ENCODE measurements around the gene WFDC5. TPM values are rescaled to one million over a fixed set of nuclear protein-coding genes. Genes with fewer than 3 reads are reported as not detected.
"Not testable (repeated sequence)": the region's sequence is repeated elsewhere in the genome, so short reads cannot be mapped to it uniquely, and the experiment has no call there.

WFDC5 gene
- total RNA-seq, 1 experiment from 2014 or later = not detected

DNA sequence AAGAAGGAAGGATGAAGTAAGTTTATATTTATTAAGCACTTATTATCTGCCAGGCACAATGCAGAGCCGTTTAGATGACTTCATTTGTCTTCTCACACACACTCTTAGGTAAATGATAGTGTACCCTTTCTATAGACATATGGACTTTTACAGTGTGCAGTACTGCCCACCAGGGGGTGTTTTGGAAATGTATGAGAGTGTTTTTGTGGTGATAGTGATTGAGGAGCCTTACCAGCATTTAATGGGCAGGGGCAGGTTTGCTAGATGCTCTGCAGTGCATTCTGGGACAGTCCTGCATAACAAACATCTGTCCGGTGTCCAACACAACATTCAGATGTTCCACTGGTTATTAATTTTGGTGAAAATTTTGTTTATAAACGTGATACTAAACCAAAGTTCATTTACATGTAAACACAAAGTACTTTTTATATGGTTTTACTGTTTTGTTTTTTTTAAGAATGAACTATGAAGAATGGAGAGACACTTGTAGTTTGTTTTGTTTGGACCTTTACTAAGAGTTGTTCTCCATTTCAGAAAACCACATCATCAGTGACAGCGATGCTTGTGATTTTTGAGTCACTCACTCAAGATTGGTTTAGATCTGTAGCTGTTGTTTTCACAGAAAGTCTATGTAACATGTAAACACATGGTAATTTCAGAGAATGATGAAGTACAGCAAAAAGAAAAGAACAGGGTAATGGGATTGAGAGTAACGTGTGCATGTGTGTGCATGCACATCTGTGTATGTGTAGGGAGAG, 33.9 kb downstream of the WFDC5 start:
- H3K4me3 ChIP-seq = no peak overlapping the region
- H3K9me3 ChIP-seq = peaks cover 10% of the 10 kb centered on the region
- H3K27me3 ChIP-seq = no peaks in the 10 kb centered on the region
- DNase-seq = peak; percentile 35
- peaks cover 36% of the 10 kb centered on the region for H3K36me3 ChIP-seq

DNA sequence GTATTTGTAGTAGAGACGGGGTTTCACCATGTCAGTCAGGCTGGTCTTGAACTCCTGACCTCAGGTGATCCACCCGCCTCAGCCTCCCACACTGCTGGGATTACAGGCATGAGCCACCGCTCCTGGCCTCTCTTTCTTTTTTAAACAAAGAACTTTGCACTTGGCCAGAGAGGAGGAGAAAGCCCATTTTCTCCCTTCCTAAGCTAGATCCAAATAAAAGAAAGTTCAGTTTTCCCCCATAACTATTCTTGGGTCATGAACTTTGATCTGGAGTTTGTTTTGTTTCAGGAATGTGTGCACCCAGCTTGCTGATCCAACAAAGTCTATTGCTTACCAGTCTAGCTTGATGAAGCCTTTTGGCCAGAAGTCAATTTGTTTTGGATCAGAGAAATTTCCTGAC, 37.4 kb downstream of the WFDC5 start:
- H3K36me3 ChIP-seq = peaks cover 25% of the 10 kb centered on the region
- H3K27me3 ChIP-seq = no peaks in the 10 kb centered on the region
- DNase-seq = no peak
- H3K9me3 ChIP-seq = peaks cover 6% of the 10 kb centered on the region
- no peak overlapping the region for H3K4me3 ChIP-seq

DNA sequence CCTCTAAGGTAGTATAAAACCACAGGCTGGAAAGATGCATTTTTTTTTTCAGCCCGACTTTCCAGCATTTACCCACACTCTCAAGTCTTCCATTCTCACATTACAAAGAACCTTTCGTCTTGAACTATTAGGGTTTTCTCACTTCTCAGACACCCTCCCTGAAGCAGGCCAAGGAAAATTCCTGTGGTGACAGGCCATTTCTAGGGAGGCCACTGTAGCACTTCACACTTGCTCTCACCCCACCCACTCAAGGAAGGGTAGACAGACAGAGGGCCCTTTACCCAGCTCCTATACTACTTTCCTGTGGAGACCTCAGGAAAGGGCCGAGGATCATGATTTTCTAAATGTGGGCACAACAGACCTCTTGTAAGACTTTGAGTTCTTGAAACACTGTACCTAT, 41.8 kb downstream of the WFDC5 start:
- Histone ChIP-seq H3K27me3 (no peaks in the 10 kb centered on the region), H3K36me3 (peaks cover 8% of the 10 kb centered on the region), H3K4me3 (no peak overlapping the region), H3K9me3 (no peaks in the 10 kb centered on the region)
- no peak for DNase-seq

DNA sequence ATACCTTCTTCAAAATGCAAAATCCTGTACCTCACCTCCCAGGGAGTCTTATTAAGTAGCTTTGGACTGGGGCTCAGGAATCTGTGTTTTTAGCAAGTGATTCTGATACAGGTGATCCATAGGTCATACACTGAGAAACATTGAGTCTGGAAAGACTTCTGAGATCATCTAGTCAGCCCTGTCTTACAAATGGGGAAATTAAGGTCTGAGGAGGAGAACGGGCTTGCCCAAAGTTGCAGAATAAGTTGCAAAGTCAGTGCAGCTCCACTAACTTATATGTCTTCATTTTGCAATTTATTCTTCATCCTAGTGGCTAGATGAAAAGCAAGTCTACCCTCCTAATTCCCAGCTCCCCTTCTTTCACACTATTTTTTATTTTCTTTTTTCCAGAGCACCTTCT, 42.9 kb downstream of the WFDC5 start:
- Histone ChIP-seq H3K4me3 (no peak overlapping the region), H3K27me3 (no peaks in the 10 kb centered on the region), H3K9me3 (no peaks in the 10 kb centered on the region), H3K36me3 (peaks cover 13% of the 10 kb centered on the region)
- no peak for DNase-seq

DNA sequence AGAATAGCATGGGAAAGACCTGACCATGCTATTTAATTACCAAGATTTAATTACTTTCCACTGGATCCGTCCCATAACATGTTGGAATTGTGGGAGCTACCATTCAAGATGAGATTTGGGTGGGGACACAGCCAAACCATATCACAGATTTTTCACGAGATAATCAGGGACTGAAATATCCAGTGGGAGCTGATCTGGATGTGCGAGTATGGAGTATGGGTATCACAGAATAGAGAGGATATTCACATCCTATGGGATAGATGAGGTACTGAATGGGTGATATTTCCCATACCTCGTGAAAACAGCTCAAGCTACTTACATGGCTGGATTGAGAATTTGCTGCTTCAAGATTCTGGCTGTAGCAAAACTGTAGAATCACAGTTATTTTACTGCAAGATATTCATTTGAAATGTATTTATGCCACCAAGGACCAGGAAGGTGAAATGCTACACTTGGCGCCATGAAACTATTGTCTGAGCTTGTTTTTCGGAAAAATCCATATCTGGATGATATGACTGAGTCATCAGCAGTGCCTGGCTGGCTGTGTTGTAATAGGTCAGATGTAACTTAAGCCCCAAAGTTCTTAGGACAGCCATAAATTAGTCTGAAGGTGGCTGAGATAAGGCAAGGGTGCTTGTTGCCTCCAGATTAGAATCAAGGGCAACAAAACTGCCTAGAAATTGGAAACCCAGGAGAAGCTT, 43.9 kb downstream of the WFDC5 start:
- H3K9me3 ChIP-seq = no peaks in the 10 kb centered on the region
- no peak overlapping the region for H3K4me3 ChIP-seq
- no peaks in the 10 kb centered on the region for H3K27me3 ChIP-seq
- no peak for DNase-seq
- H3K36me3 ChIP-seq = peaks cover 13% of the 10 kb centered on the region

DNA sequence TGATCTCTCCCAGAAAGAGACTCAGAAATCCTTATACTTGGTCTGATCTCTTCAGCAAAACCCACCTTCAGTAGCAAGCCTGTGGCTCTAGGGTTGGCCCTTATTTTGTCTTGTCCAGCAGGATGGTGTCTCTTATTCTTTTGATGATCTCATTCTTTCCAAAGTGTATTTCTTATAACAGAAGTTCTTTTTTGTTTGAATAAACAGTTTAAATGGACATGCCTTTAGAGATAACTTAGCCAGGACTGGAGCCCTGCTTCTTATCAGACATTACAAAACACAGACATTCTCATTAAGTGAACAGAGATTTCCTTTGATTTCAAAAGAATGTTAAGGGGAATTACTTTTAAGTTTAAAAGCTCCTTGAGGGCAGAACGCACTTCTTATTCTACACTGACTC, 45.7 kb downstream of the WFDC5 start:
- no peaks in the 10 kb centered on the region for H3K27me3 ChIP-seq
- H3K4me3 ChIP-seq = no peak overlapping the region
- peaks cover 14% of the 10 kb centered on the region for H3K36me3 ChIP-seq
- H3K9me3 ChIP-seq = no peaks in the 10 kb centered on the region
- no peak for DNase-seq

DNA sequence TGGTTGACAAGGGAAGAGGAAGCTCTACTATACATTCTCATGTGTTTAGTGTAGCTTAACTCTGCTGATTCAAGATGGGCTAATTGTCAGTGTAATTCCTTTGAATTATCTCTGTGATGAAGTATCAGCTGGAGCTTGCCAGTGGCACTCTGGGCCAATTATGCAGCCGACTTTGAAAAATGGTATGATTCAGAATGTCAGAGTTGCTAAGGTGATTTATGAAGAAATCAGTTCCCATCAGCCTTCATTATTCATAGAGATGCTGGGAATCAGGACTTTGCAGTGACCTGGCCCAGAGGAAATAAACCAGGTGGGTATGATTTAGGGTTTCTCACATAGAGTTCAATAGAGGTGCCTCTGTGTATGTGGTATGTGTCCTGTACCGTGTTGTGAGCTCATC, 47.4 kb downstream of the WFDC5 start:
- peaks cover 14% of the 10 kb centered on the region for H3K36me3 ChIP-seq
- no peaks in the 10 kb centered on the region for H3K9me3 ChIP-seq
- peak; percentile 48 for DNase-seq
- no peaks in the 10 kb centered on the region for H3K27me3 ChIP-seq
- no peak overlapping the region for H3K4me3 ChIP-seq

DNA sequence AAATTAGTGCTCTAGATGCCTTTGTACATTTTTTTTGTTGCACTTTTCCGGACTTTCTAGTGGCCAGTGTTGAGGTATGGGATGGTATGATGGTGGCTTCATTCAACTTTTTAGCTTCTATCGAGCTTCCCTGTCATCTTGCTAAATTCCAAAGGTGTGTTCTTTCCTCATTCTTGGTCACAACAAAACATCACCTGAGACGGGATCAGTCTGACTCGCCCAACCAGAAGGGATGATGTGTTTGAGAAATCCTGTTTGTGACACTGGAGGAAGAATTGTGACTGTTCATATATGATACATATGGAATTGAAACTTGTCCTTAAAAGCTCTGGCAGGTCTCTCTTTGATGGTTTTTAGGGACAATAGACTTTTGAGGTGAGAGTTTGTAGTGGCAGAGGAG, 47.9 kb downstream of the WFDC5 start:
- Histone ChIP-seq H3K4me3 (no peak overlapping the region), H3K27me3 (no peaks in the 10 kb centered on the region)
- DNase-seq = no peak

DNA sequence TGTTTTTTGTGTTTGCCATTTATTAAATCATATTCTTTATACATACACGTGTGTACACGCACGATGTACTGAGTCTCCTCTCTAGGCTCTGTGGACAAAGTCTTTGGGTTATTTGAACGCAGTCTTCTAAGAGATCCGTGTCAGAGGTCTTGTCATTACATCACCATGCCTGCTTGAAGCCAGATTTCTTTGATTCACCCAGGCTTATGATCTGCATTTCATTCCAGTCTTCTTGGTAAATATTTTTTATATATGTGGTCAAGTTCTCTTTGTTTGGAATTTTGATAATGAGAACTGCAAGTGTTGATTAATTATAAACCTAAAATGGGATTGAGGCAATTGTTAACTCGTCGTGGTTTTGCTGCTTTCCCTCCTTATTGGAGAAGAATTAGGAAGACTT, 48.6 kb downstream of the WFDC5 start:
- peak; percentile 41 for DNase-seq
- H3K36me3 ChIP-seq = peaks cover 14% of the 10 kb centered on the region
- no peak overlapping the region for H3K4me3 ChIP-seq
- H3K9me3 ChIP-seq = no peaks in the 10 kb centered on the region
- H3K27me3 ChIP-seq = no peaks in the 10 kb centered on the region

More for the DNA sequence above, 47.9 kb downstream of the WFDC5 start:
- peaks cover 14% of the 10 kb centered on the region for H3K36me3 ChIP-seq
- H3K9me3 ChIP-seq = no peaks in the 10 kb centered on the region

DNA sequence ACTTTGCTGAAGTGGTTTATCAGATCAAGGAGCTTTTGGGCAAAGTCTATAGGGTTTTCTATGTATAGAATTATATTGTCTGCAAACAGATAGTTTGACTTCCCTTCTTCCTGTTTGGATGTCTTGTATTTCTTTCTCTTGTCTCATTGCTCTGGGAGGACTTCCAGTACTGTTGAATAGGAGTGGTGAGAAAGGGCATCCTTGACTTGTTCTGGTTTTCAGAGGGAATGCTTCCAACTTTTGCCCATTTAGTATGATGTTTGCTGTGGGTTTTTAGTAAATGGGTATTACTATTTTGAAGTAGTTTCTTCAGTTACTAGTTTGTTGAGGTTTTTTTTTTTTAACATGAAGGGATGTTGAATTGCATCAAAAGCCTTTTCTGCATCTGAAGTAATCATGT, 50.2 kb downstream of the WFDC5 start:
- no peak for DNase-seq
- Histone ChIP-seq H3K9me3 (no peaks in the 10 kb centered on the region), H3K4me3 (no peak overlapping the region), H3K36me3 (peaks cover 14% of the 10 kb centered on the region), H3K27me3 (no peaks in the 10 kb centered on the region)

DNA sequence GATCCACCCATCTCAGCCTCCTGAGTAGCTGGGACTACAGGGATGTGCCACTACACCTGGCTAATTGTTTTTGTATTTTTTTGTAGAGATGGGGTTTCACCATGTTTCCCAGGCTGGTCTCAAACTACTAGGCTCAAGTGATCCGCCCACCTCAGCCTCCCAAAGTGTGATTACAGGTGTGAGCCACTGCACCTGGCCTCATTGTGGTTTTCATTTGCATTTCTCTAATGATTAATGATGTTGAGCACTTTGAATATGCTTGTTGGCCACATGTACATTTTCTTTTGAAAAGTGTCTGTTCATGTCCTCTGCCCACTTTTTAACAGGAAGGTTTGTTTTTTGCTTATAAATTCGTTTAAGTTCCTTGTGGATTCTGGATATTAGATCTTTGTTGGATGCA, 51.9 kb downstream of the WFDC5 start:
- not testable (repeated sequence) for H3K36me3 ChIP-seq, H3K4me3 ChIP-seq, H3K27me3 ChIP-seq, H3K9me3 ChIP-seq, DNase-seq

DNA sequence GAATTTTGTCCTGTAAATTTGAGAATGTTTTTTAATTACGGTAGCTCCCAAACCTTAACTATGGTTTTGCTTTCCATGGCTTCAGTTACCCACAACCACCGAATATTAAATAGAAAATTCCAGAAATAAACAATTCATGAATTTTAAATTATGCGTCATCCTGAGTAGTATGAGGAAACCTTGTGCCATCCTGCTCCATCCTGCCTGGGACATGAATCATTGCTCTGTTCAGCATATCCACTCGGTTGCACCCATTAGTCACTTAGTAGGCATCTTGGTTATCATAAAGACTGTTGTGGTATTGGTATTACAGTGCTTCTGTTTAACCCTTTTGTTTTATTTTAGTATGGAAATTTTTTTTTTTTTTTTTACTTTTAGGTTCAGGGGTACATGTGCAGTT, 53.7 kb downstream of the WFDC5 start:
- Histone ChIP-seq H3K4me3 (no peak overlapping the region), H3K9me3 (no peaks in the 10 kb centered on the region), H3K36me3 (peaks cover 11% of the 10 kb centered on the region), H3K27me3 (no peaks in the 10 kb centered on the region)
- DNase-seq = peak; percentile 90

DNA sequence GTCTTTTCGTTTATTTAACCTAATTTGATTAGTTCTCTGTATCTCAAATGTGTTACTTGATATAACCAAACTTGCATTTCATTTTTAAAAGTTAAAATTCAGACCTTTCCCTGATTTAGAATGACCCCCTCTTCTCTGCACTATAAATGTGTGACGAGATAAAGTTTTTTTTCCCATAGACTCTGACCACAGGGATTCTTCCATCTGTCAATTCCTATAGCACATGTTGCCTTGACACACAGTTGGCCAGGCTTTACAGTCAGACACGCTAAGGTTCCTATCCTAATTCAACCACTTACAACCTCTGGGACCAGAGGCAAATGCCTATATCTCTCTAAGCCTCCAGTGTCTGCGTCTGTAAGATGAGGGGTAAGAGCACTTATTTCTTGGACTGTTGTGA, 54.7 kb downstream of the WFDC5 start:
- Histone ChIP-seq H3K9me3 (no peaks in the 10 kb centered on the region), H3K4me3 (no peak overlapping the region), H3K27me3 (no peaks in the 10 kb centered on the region), H3K36me3 (peaks cover 7% of the 10 kb centered on the region)
- DNase-seq = no peak

Other genes starting within 250 kb of the WFDC5 start
- 118 and 125 TPM in 2 replicates for gene YWHAB, start 229.5 kb downstream of the WFDC5 start, total RNA-seq (2014; rRNA removed; shearing (Covaris generic); ENCODE audit: low replicate concordance)
- 9.1 and 10.0 TPM in 2 replicates for gene PABPC1L, start 205.1 kb downstream of the WFDC5 start, total RNA-seq (2014; rRNA removed; shearing (Covaris generic); ENCODE audit: low replicate concordance)
- 63.9 and 75.9 TPM in 2 replicates for gene TOMM34, start 154.8 kb downstream of the WFDC5 start, total RNA-seq (2014; rRNA removed; shearing (Covaris generic); ENCODE audit: low replicate concordance)
- gene STK4, start 148.7 kb downstream of the WFDC5 start, total RNA-seq (2014; rRNA removed; shearing (Covaris generic); ENCODE audit: low replicate concordance) = 9.8 and 15.7 TPM in 2 replicates
- gene KCNS1, start 14.0 kb downstream of the WFDC5 start, total RNA-seq (2014; rRNA removed; shearing (Covaris generic); ENCODE audit: low replicate concordance) = 0.05 and 0.30 TPM in 2 replicates
- gene WFDC12, start 9.3 kb upstream of the WFDC5 start, total RNA-seq (2014; rRNA removed; shearing (Covaris generic); ENCODE audit: low replicate concordance) = not detected in 2 replicates
- not detected in 2 replicates for gene PI3, start 59.7 kb upstream of the WFDC5 start, total RNA-seq (2014; rRNA removed; shearing (Covaris generic); ENCODE audit: low replicate concordance)
- gene SEMG1, start 91.9 kb upstream of the WFDC5 start, total RNA-seq (2014; rRNA removed; shearing (Covaris generic); ENCODE audit: low replicate concordance) = not detected in 2 replicates
- gene SEMG2, start 106.2 kb upstream of the WFDC5 start, total RNA-seq (2014; rRNA removed; shearing (Covaris generic); ENCODE audit: low replicate concordance) = not detected in 2 replicates
- 25.7 and 52.2 TPM in 2 replicates for gene SLPI, start 139.4 kb upstream of the WFDC5 start, total RNA-seq (2014; rRNA removed; shearing (Covaris generic); ENCODE audit: low replicate concordance)
- not detected in 2 replicates for gene RBPJL, start 191.7 kb upstream of the WFDC5 start, total RNA-seq (2014; rRNA removed; shearing (Covaris generic); ENCODE audit: low replicate concordance)
- not detected in 2 replicates for gene MATN4, start 193.1 kb upstream of the WFDC5 start, total RNA-seq (2014; rRNA removed; shearing (Covaris generic); ENCODE audit: low replicate concordance)
- 204 and 214 TPM in 2 replicates for gene SDC4, start 233.2 kb upstream of the WFDC5 start, total RNA-seq (2014; rRNA removed; shearing (Covaris generic); ENCODE audit: low replicate concordance)
- 24.5 and 32.3 TPM in 2 replicates for gene SYS1, start 248.0 kb upstream of the WFDC5 start, total RNA-seq (2014; rRNA removed; shearing (Covaris generic); ENCODE audit: low replicate concordance)

All from MG63 (cell line).